Lung (tissue), 12 donors: Measurements from ENCODE around the gene TCHH. TPM values are rescaled to one million over a fixed set of nuclear protein-coding genes. Genes with fewer than 3 reads are reported as not detected.

Experiments used
- ATAC-seq: fragments of 200-7000 bp; cut with Tn5 transposase; one replicate; pipeline ENCODE4 v1.9.1; 2020; ENCODE audit warnings: moderate number of reproducible peaks; ENCODE audit not compliant: insufficient read depth, low FRiP score
- DNase-seq, 3 donors: peaks; one replicate each; pipeline ENCODE4 v3.0.0-alpha.2; 2013 to 2017
- H3K27ac ChIP-seq, 2 donors: one replicate each; pipeline ENCODE4 v1.5.1; 2013; ENCODE audit warnings: mild to moderate bottlenecking in 2 of 2, moderate library complexity in 2 of 2, control low read depth in 1 of 2, inconsistent platforms in 1 of 2, low read depth in 1 of 2, low read length in 1 of 2
- H3K27me3 ChIP-seq, 3 donors: one replicate each; pipeline ENCODE4 v1.5.1; 2013; ENCODE audit warnings: low read length in 2 of 3; ENCODE audit not compliant: control insufficient read depth in 3 of 3, insufficient read depth in 3 of 3
- H3K36me3 ChIP-seq, 4 donors: one replicate each; pipeline ENCODE4 v1.5.1; 2013; ENCODE audit warnings: low read length in 4 of 4, mild to moderate bottlenecking in 1 of 4, moderate library complexity in 1 of 4; ENCODE audit not compliant: control insufficient read depth in 4 of 4, insufficient read depth in 4 of 4
- H3K4me1 ChIP-seq, 5 donors: one replicate each; pipeline ENCODE4 v1.5.1; 2013; ENCODE audit warnings: low read length in 5 of 5, mild to moderate bottlenecking in 2 of 5, moderate library complexity in 1 of 5; ENCODE audit not compliant: control insufficient read depth in 5 of 5, insufficient read depth in 5 of 5
- H3K4me3 ChIP-seq: one replicate; pipeline ENCODE4 v1.5.1; 2013; ENCODE audit warnings: mild to moderate bottlenecking, control low read depth, moderate library complexity
- H3K9ac ChIP-seq, 2 donors: one replicate each; pipeline ENCODE4 v1.5.1; 2013; ENCODE audit warnings: low read length in 2 of 2, control low read depth in 1 of 2; ENCODE audit not compliant: insufficient read depth in 1 of 2
- H3K9me3 ChIP-seq, 4 donors: one replicate each; pipeline ENCODE4 v1.5.1; 2013; ENCODE audit warnings: low read length in 3 of 4, mild to moderate bottlenecking in 1 of 4, moderate library complexity in 1 of 4; ENCODE audit not compliant: control insufficient read depth in 4 of 4, insufficient read depth in 3 of 4
- WGBS, 2 donors: extraction: QIAGEN DNeasy Blood & Tissue Kit; methylation state at CpG; one replicate each; pipeline ENCODE4 v1.1.7; 2013; 5-methylcytosine and 5-hydroxymethylcytosine counted together
- polyA plus RNA-seq, 2 donors: library from polyadenylated mRNA; stranded (reverse); fragments of 200-250 nt; gene quantifications; one replicate each; pipeline ENCODE4 v1.2.1, GENCODE V29; 2013
- total RNA-seq, 2 donors: library from RNA; depleted of rRNA in 1 of 2; stranded (reverse); fragments of >200 nt in 1 of 2; gene quantifications; one replicate each; pipeline ENCODE4 v1.2.1, GENCODE V29; 2014 to 2021
- TF ChIP-seq, protein P1 (sequence below): IDR thresholded peaks from 2 replicates; pipeline ENCODE4 v1.5.1; 2012; ENCODE audit warnings: mild to moderate bottlenecking; ENCODE audit errors: control extremely low read depth, extremely low read depth
- donor health status: control.
- donor health status: control.
- donor health status: Bipolar disorder and iron deficiency.
- donor health status: healthy.
- donor health status: DM: yes; HTN: yes; CAD: no.

The TCHH gene
- total and polyA plus RNA-seq, 4 donors, result 0.03 to 0.15 (median 0.04) TPM

DNA sequence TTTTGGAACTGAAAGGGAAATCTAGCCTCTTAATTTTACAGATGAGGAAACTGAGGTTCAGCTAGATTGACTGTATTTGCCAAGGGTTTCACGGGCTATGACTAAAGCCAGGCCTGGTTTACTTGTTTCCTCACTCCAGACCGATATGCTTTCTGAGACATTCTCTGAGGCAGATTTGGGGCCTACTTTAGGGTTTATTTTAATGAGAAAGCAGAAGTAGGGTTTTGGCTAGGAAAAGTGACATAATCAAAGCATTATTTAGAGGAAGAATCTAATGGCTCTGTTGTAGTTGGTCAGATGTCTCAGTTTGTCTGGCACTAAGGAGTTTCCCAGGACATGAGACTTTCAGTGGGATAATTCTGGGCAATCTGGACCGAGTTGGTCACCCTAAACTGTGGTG lies 45.3 kb upstream of the TCHH start:
- H3K36me3 ChIP-seq, result no peaks in the 10 kb centered on the region
- TF ChIP-seq, protein P1, sequence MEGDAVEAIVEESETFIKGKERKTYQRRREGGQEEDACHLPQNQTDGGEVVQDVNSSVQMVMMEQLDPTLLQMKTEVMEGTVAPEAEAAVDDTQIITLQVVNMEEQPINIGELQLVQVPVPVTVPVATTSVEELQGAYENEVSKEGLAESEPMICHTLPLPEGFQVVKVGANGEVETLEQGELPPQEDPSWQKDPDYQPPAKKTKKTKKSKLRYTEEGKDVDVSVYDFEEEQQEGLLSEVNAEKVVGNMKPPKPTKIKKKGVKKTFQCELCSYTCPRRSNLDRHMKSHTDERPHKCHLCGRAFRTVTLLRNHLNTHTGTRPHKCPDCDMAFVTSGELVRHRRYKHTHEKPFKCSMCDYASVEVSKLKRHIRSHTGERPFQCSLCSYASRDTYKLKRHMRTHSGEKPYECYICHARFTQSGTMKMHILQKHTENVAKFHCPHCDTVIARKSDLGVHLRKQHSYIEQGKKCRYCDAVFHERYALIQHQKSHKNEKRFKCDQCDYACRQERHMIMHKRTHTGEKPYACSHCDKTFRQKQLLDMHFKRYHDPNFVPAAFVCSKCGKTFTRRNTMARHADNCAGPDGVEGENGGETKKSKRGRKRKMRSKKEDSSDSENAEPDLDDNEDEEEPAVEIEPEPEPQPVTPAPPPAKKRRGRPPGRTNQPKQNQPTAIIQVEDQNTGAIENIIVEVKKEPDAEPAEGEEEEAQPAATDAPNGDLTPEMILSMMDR, result no peak
- no peaks in the 10 kb centered on the region for H3K27me3 ChIP-seq
- H3K9me3 ChIP-seq, result no peaks in the 10 kb centered on the region
- no peak for ATAC-seq
- H3K4me1 ChIP-seq, result no peaks in the 10 kb centered on the region
- H3K4me3 ChIP-seq, result no peak overlapping the region
- DNase-seq, result no peak
- H3K27ac ChIP-seq, result no peak overlapping the region
- no peak overlapping the region for H3K9ac ChIP-seq
- WGBS, 2 donors, result 42 to 57% methylated on average over 3 of the region's 3 CpGs

DNA sequence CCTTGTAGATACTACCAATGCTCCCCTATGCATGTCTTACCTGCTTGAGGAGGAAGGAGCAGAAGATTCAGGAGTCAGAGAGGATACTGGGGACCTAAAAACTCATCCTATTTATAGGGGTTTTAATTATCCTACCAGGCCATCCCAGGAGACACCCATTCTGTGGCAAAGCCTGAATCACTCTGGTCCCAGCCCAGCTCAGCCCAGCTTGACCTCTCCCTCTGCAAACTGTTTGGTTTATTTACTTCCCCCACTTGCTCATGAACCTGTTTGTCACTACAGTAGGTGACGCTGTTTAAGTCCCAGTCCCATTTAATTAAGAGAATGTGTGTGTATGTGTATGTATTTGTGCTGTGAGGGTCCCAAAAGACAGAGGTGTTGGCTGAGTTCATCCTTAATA lies 43.9 kb upstream of the TCHH start, which contains the start of gene RPTN:
RPTN (minus strand) TSS at position 85 of the 400 bp plus-strand sequence. CDS start 1,339 bp downstream, outside the sequence.
- H3K27ac ChIP-seq, result no peak within 1 kb of the TSS

DNA sequence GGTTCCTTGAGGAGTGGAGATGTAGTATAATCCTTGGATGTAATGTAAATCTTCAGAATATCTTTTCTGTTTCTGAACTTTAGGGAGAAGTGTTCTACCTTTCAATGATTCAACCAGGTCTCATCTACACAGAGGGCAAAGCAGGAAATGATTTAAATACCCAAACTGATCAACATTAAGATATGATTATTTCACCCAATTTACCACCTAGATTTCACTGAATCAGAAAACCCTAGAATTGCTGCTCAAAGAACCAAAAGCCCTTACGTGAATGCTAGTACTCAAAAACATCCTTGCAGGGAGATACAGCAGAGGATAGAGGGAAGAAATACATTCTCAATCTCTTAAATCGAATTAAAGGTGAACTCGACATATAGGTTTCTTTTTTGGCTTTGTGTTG lies 38.8 kb upstream of the TCHH start:
- Histone ChIP-seq H3K36me3 (no peaks in the 10 kb centered on the region), H3K9ac (no peak overlapping the region), H3K9me3 (peaks cover 0 to 3% (median 0%) of the 10 kb centered on the region in 4 donors), H3K27me3 (no peaks in the 10 kb centered on the region), H3K4me1 (no peaks in the 10 kb centered on the region), H3K27ac (no peak overlapping the region), H3K4me3 (no peak overlapping the region)
- DNase-seq, result no peak
- 90 to 94% methylated on average over 3 of the region's 3 CpGs for WGBS, 2 donors
- no peak for ATAC-seq
- TF ChIP-seq, protein P1, result no peak

More for the DNA sequence above, 43.9 kb upstream of the TCHH start, which contains the start of gene RPTN:
- DNase-seq (no peak), ATAC-seq (no peak)
- TF ChIP-seq, protein P1, result no peak
- 76 to 97% methylated on average over 1 of the region's 1 CpG for WGBS, 2 donors
- Histone ChIP-seq H3K9ac (no peak within 1 kb of the TSS), H3K27me3 (no peaks in the 10 kb centered on the region), H3K9me3 (peaks cover 0 to 3% (median 0%) of the 10 kb centered on the region in 4 donors), H3K4me1 (no peaks in the 10 kb centered on the region), H3K4me3 (no peak within 1 kb of the TSS), H3K36me3 (no peaks in the 10 kb centered on the region)

DNA sequence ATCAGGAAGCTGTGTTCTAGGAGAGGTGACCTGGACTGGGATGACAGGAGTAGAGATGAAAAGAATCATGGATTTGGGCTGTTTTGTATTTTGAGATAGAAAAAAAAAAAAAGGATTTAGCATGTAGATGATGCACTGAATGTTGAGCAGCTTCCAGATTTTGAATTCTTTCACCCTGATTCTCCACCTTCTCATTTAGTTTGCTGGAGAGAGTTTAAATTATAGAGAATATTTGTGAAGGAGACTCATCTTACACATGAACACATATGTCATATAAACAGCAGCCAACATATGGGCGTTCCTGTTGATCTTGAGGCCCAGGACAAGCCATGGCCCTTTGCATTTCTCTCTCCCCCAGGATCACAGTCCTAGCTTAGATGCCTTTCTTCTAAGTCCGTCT lies 36.4 kb upstream of the TCHH start:
- ATAC-seq (no peak), DNase-seq (no peak)
- no peaks in the 10 kb centered on the region for H3K27me3 ChIP-seq
- TF ChIP-seq, protein P1, result no peak
- no peak overlapping the region for H3K9ac ChIP-seq
- 70 to 77% methylated on average over 2 of the region's 2 CpGs for WGBS, 2 donors
- no peak overlapping the region for H3K4me3 ChIP-seq
- H3K36me3 ChIP-seq, result no peaks in the 10 kb centered on the region
- H3K9me3 ChIP-seq, result peaks cover 0 to 10% (median 0%) of the 10 kb centered on the region in 4 donors
- no peaks in the 10 kb centered on the region for H3K4me1 ChIP-seq
- H3K27ac ChIP-seq, result no peak overlapping the region
